B cell (primary cell): Measurements from ENCODE around the gene NSD1.
A peak's percentile ranks its signal among the peaks of the same experiment; 100 is the strongest.

ENCODE experiments used
- EZH2 ChIP-seq: IDR thresholded peaks from 2 replicates; pipeline ENCODE4 v1.6.1; 2012; ENCODE audit warnings: borderline replicate concordance, low read depth, mild to moderate bottlenecking, moderate library complexity, low read length; ENCODE audit not compliant: insufficient read depth, poor library complexity, severe bottlenecking
- TF ChIP-seq, protein P1 (sequence below): fragments of 200-600 bp; IDR thresholded peaks from one replicate; pipeline ENCODE4 v1.8.0; 2022; ENCODE audit warnings: antibody characterized with exemption, mild to moderate bottlenecking

GRCh38 chr5:177309351-177310191 is 176.0 kb downstream of the NSD1 start:
- TF ChIP-seq, protein P1, sequence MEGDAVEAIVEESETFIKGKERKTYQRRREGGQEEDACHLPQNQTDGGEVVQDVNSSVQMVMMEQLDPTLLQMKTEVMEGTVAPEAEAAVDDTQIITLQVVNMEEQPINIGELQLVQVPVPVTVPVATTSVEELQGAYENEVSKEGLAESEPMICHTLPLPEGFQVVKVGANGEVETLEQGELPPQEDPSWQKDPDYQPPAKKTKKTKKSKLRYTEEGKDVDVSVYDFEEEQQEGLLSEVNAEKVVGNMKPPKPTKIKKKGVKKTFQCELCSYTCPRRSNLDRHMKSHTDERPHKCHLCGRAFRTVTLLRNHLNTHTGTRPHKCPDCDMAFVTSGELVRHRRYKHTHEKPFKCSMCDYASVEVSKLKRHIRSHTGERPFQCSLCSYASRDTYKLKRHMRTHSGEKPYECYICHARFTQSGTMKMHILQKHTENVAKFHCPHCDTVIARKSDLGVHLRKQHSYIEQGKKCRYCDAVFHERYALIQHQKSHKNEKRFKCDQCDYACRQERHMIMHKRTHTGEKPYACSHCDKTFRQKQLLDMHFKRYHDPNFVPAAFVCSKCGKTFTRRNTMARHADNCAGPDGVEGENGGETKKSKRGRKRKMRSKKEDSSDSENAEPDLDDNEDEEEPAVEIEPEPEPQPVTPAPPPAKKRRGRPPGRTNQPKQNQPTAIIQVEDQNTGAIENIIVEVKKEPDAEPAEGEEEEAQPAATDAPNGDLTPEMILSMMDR, result peak; percentile 86
- TF ChIP-seq EZH2, result no peak
